Astrocyte (in vitro differentiated cells and primary cell): Measurements from ENCODE around the gene TRMT2B.

Source experiments
- EZH2 ChIP-seq: IDR thresholded peaks from 2 replicates; pipeline ENCODE4 v1.6.1; 2012; ENCODE audit warnings: mild to moderate bottlenecking, low read length, inconsistent platforms; ENCODE audit not compliant: insufficient read depth
- TF ChIP-seq, protein P1 (sequence below): IDR thresholded peaks from 2 replicates; pipeline ENCODE4 v1.5.1; 2011; ENCODE audit warnings: low read depth, mild to moderate bottlenecking, inconsistent platforms, low read length, moderate library complexity; ENCODE audit not compliant: insufficient read depth

DNA sequence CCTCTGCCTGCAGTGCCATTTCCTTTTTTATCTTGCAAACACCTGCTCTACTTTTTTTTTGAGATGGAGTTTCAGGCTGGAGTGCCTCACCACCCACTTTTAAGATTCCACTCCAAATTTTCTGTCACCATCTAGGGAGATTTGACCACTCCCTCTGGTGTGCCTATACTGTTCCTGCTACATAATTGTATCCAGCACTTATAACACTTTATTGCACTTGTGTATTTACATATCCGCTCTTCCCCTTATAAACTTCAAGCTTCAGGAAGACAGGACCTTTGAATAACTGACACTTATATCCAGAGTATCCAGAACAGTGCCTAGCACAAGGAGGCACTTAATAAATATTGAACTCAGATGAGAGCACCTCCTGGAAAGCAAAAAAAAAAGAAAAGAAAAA lies 39.9 kb upstream of the TRMT2B start:
- TF ChIP-seq, protein P1, sequence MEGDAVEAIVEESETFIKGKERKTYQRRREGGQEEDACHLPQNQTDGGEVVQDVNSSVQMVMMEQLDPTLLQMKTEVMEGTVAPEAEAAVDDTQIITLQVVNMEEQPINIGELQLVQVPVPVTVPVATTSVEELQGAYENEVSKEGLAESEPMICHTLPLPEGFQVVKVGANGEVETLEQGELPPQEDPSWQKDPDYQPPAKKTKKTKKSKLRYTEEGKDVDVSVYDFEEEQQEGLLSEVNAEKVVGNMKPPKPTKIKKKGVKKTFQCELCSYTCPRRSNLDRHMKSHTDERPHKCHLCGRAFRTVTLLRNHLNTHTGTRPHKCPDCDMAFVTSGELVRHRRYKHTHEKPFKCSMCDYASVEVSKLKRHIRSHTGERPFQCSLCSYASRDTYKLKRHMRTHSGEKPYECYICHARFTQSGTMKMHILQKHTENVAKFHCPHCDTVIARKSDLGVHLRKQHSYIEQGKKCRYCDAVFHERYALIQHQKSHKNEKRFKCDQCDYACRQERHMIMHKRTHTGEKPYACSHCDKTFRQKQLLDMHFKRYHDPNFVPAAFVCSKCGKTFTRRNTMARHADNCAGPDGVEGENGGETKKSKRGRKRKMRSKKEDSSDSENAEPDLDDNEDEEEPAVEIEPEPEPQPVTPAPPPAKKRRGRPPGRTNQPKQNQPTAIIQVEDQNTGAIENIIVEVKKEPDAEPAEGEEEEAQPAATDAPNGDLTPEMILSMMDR = no peak
- no peak for TF ChIP-seq EZH2
